A673 (cell line): ENCODE measurements around the gene VWDE.

Experiments used
- EZH2 ChIP-seq: fragments of 200-600 bp; sonication (generic); IDR thresholded peaks from 2 replicates; pipeline ENCODE4 v1.6.1; 2017; ENCODE audit warnings: borderline replicate concordance, low read depth, mild to moderate bottlenecking, mixed read lengths, antibody characterized with exemption, low read length; ENCODE audit not compliant: poor library complexity, severe bottlenecking
- TF ChIP-seq, protein P1 (sequence below): fragments of 300-800, 200-600 bp; sonication (generic); conservative IDR thresholded peaks from 2 replicates; pipeline ENCODE4 v1.5.1; 2017; ENCODE audit warnings: low read depth, mild to moderate bottlenecking, antibody characterized with exemption, low read length, moderate library complexity, mixed read lengths

DNA sequence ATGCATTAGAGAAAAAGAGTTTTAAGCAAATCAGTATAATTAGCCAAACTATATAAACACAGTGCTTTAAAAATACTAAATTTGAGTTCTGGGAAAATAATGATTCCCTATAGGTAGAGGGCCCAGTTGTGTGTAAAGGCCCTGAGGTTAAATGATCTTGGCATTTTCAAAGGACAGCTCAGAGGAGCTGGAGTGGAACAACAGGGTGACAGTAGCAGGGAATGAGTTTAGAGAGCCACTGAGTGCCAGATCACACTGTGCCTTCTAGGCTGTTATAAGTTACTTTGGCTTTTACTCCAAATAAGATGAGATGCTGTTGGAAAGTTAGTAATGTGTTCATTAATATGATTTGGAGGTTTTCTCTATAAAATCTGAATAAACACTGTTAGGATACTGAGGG lies 34.6 kb downstream of the VWDE start:
- TF ChIP-seq, protein P1, sequence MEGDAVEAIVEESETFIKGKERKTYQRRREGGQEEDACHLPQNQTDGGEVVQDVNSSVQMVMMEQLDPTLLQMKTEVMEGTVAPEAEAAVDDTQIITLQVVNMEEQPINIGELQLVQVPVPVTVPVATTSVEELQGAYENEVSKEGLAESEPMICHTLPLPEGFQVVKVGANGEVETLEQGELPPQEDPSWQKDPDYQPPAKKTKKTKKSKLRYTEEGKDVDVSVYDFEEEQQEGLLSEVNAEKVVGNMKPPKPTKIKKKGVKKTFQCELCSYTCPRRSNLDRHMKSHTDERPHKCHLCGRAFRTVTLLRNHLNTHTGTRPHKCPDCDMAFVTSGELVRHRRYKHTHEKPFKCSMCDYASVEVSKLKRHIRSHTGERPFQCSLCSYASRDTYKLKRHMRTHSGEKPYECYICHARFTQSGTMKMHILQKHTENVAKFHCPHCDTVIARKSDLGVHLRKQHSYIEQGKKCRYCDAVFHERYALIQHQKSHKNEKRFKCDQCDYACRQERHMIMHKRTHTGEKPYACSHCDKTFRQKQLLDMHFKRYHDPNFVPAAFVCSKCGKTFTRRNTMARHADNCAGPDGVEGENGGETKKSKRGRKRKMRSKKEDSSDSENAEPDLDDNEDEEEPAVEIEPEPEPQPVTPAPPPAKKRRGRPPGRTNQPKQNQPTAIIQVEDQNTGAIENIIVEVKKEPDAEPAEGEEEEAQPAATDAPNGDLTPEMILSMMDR: no peak
- TF ChIP-seq EZH2: no peak
